C4-2B (cell line): Measurements from ENCODE around the gene MON2.
"Not testable (repeated sequence)": the region's sequence is repeated elsewhere in the genome, so short reads cannot be mapped to it uniquely, and the experiment has no call there.

Source experiments
- H3K27ac ChIP-seq: fragments of 450-650 bp; 2 replicates; pipeline ENCODE4 v1.5.1; 2017
- CTCF ChIP-seq: fragments of 450-650 bp; conservative IDR thresholded peaks from 2 replicates; pipeline ENCODE4 v1.5.1; 2017; ENCODE audit warnings: mild to moderate bottlenecking
- ZFX ChIP-seq: fragments of 450-650 bp; IDR thresholded peaks from 2 replicates; pipeline ENCODE4 v1.6.1; 2017

The MON2 gene

GRCh38 chr12:62436164-62436503, 30.5 kb upstream of the MON2 start:
- H3K27ac ChIP-seq, result no peak overlapping the region
- TF ChIP-seq CTCF (no peak), ZFX (no peak)

GRCh38 chr12:62438098-62438692, 28.4 kb upstream of the MON2 start:
- H3K27ac ChIP-seq, result no peak overlapping the region

GRCh38 chr12:62446754-62447452, 19.7 kb upstream of the MON2 start:
- no peak overlapping the region for H3K27ac ChIP-seq
- TF ChIP-seq CTCF (no peak), ZFX (no peak)

More at GRCh38 chr12:62438098-62438692, 28.4 kb upstream of the MON2 start:
- no peak for TF ChIP-seq ZFX
- TF ChIP-seq CTCF, result peak; percentile 90

GRCh38 chr12:62448436-62448835, 18.2 kb upstream of the MON2 start:
- TF ChIP-seq CTCF (no peak), ZFX (no peak)

GRCh38 chr12:62455429-62455828, 11.2 kb upstream of the MON2 start:
- not testable (repeated sequence) for H3K27ac ChIP-seq

More at GRCh38 chr12:62448436-62448835, 18.2 kb upstream of the MON2 start:
- H3K27ac ChIP-seq, result no peak overlapping the region

GRCh38 chr12:62458626-62459025, 8.0 kb upstream of the MON2 start:
- no peak overlapping the region for H3K27ac ChIP-seq
- no peak for TF ChIP-seq ZFX
- no peak for TF ChIP-seq CTCF

GRCh38 chr12:62459976-62460375, 6.7 kb upstream of the MON2 start:
- TF ChIP-seq CTCF, result no peak
- TF ChIP-seq ZFX, result no peak
- H3K27ac ChIP-seq, result no peak overlapping the region

GRCh38 chr12:62461171-62461837, 5.3 kb upstream of the MON2 start:
- not testable (repeated sequence) for H3K27ac ChIP-seq

GRCh38 chr12:62463252-62463651, 3.4 kb upstream of the MON2 start:
- H3K27ac ChIP-seq, result not testable (repeated sequence)
